PFSK-1 (cell line): ENCODE data around the gene RSPO3.

Experiments used
- POLR2AphosphoS5 ChIP-seq: IDR thresholded peaks from 2 replicates; pipeline ENCODE4 v1.6.1; 2012; ENCODE audit warnings: low read depth, mild to moderate bottlenecking, control low read depth, low read length, moderate library complexity
- TAF1 ChIP-seq: IDR thresholded peaks from 2 replicates; pipeline ENCODE4 v1.6.1; 2012; ENCODE audit warnings: low read length, control low read depth, borderline replicate concordance; ENCODE audit not compliant: insufficient read depth

DNA sequence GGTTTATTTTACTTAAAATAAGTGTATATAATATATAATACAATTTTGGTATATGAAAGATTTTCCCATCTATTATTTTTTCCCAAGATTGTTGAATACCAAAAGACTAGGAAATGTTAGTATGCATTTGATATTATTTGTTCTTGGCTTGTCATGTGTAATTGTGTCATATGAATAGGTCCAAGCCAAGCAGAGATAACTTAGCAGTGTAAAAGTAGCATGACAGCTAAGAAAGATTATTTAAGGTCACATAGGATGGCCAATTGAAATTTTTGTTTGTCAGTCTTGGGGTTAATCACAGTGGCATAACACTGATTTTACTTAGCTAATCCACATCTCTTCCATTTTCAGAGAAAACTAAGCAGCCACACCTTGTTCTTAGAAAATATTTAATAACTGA lies 38.8 kb upstream of the RSPO3 start:
- TF ChIP-seq TAF1 (no peak), POLR2AphosphoS5 (no peak)
